ENCODE data around the gene FBXO42. TPM values are rescaled to one million over a fixed set of nuclear protein-coding genes. Genes with fewer than 3 reads are reported as not detected.
"Not testable (repeated sequence)": the region's sequence is repeated elsewhere in the genome, so short reads cannot be mapped to it uniquely, and the experiment has no call there.

FBXO42 gene
- total RNA-seq, 1 donor: 18.6 TPM

DNA sequence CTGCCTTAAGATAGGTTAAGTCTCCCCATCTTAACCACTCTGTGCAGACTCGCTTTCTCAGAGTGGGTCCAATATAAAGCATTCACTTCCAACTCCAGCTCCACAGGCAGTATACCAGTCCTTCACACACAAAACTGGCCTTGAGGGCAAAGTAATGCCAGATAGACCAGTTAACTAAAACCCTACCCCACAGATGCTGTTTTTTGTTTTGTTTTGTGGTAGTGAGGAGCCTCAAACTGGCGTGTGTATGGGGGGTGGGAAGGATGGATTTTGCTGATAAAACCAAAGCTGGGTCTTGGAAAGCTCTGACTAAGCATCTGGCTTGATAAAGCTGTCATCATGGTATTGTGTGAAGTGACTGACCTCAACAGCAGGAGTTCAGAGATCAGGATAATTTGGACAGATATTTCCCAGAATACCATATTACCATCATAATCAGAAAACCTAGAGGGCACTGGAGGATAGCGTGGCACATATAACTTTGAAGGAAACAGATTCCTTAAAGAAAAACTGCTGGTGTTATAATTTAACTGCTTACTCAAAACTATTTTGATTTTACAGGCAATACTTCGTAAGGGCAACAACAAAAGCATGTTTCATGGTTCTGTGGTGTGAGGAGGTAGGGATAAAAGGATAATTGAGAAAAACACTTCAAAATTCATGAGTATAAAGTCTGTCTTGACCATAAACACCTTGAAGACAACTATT, 85.7 kb downstream of the FBXO42 start:
- peak; percentile 71 for DNase-seq (ENCODE audit: low read depth)
- no peak overlapping the region for H3K4me3 ChIP-seq (ENCODE audit: low read depth, low read length)
- TF ChIP-seq, protein P1, sequence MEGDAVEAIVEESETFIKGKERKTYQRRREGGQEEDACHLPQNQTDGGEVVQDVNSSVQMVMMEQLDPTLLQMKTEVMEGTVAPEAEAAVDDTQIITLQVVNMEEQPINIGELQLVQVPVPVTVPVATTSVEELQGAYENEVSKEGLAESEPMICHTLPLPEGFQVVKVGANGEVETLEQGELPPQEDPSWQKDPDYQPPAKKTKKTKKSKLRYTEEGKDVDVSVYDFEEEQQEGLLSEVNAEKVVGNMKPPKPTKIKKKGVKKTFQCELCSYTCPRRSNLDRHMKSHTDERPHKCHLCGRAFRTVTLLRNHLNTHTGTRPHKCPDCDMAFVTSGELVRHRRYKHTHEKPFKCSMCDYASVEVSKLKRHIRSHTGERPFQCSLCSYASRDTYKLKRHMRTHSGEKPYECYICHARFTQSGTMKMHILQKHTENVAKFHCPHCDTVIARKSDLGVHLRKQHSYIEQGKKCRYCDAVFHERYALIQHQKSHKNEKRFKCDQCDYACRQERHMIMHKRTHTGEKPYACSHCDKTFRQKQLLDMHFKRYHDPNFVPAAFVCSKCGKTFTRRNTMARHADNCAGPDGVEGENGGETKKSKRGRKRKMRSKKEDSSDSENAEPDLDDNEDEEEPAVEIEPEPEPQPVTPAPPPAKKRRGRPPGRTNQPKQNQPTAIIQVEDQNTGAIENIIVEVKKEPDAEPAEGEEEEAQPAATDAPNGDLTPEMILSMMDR (IDR thresholded peaks at IDR 0.05; ENCODE audit: insufficient read depth, low read length): no peak

DNA sequence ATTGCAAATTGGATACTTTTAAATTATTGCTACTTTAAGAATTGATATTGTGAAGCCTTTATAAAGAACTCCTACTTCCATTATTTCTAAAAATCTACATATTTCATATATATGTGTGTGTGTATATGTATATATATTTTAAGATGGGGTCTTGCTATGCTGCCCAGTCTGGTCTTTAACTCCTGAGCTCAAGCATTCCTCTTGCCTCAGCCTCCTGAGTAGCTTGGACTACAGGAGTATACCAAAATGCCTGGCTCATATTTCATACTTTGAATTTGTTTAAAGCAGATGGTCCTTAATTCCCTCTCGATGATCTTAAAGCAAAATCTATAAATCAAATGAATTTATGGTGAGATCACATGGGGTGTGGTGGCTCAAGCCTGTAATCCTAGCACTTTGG, 90.2 kb downstream of the FBXO42 start:
- TF ChIP-seq, protein P1 (IDR thresholded peaks at IDR 0.05; ENCODE audit: insufficient read depth, low read length): no peak
- DNase-seq (ENCODE audit: low read depth): no peak
- no peak overlapping the region for H3K4me3 ChIP-seq (ENCODE audit: low read depth, low read length)

DNA sequence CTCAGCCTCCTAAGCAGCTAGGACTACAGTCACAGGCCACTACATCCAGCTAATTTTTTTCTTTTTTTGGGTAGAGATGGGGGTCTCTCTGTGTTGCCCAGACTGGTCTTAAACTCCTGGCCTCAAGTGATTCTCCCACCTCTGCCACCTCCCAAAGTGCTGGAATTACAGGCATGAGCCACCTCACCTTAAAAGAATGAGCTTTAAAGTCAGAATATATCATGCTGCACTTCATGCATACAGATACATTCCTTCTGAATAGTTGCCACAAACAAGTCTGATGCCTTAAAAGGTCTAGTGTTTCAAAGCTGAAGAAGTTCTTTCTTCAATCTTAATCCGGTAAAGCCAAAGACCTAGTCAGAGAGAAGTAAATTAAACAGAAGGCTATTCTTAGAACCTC, 91.5 kb downstream of the FBXO42 start:
- TF ChIP-seq, protein P1 (IDR thresholded peaks at IDR 0.05; ENCODE audit: insufficient read depth, low read length): no peak
- no peak overlapping the region for H3K4me3 ChIP-seq (ENCODE audit: low read depth, low read length)
- DNase-seq (ENCODE audit: low read depth): peak; percentile 39

DNA sequence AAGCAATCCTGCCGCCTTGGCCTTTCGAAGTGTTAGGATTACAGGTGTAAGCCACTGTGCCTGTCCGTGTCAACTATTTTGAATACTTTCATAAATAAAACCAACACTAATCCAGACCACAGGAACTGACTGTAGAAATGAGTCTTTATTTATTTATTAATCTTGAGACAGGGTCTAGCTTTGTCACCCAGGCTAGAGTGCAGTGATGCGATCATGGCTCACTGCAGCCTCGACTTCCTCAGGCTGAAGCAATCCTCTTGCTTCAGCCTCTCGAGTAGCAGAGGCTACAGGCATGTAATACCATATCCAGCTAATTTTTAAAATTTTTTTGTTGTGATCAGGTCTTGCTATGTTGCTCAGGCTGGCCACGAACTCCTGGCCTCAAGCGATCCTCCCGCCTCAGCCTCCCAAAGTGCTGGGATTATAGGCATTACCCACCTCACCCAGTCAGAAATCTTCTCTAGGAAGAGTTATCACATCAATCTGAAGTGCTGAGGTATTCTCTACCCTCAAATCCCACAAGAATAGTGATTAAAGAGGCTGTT, 93.6 kb downstream of the FBXO42 start:
- TF ChIP-seq, protein P1 (IDR thresholded peaks at IDR 0.05; ENCODE audit: insufficient read depth, low read length): no peak
- DNase-seq (ENCODE audit: low read depth): no peak
- no peak overlapping the region for H3K4me3 ChIP-seq (ENCODE audit: low read depth, low read length)

DNA sequence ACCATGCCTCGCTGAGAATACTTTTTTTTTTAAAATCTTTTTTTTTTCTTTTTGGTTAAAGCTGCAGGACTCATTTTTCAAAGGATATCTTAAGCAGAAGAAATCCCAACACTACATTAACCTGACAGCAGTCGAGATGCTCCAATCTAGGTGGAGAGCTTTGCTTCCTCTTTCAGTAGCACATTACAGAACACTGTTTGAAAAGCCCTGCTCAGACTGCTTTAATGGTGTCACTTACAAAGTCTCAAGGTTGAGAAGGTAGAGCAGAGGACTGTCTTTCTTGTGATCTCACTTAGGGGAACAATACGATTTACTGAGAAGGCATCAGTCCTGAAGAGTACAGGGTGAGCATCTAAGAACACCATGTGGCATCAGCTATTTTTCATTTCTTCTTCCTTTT, 94.3 kb downstream of the FBXO42 start:
- TF ChIP-seq, protein P1 (IDR thresholded peaks at IDR 0.05; ENCODE audit: insufficient read depth, low read length): no peak

DNA sequence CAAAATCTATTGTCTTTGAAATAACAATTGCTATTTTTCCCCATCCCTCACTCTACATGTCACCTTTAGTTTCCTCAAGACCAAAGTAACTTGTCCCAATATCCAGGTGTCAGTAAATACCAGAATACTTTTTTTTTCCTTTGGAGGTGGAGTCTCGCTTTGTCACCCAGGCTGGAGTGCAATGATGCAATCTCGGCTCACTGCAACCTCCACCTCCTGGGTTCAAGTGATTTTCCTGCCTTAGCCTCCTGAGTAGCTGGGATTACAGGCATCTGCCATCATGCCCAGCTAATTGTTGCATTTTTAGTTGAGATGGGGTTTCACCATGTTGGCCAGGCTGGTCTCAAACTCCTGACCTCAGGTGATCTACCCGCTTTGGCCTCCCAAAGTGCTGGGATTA, 94.7 kb downstream of the FBXO42 start:
- not testable (repeated sequence) for H3K4me3 ChIP-seq (ENCODE audit: low read depth, low read length); DNase-seq (ENCODE audit: low read depth)

More for the DNA sequence above, 94.3 kb downstream of the FBXO42 start:
- no peak for DNase-seq (ENCODE audit: low read depth)
- H3K4me3 ChIP-seq (ENCODE audit: low read depth, low read length): no peak overlapping the region

DNA sequence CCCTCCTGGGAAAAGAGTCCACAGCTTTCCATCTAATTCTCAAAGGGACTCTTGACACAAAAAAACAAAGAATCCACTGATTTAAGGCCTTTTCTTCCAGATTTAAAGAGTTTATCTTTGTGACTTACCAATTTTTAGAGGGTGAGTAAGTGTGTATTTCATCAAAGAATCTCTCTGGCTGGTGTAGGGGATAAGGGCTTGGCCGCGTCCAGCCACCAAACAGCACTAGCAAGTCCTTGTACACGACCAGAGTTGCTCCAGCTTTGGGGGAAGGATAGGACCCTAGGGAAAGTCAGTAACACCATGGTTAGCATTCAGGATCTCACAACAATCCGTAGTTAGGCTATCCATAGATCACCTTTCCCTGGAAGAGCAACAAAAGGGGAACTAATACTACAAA, 95.8 kb downstream of the FBXO42 start:
- TF ChIP-seq, protein P1 (IDR thresholded peaks at IDR 0.05; ENCODE audit: insufficient read depth, low read length): no peak
- no peak overlapping the region for H3K4me3 ChIP-seq (ENCODE audit: low read depth, low read length)
- no peak for DNase-seq (ENCODE audit: low read depth)

Data from fibroblast of the aortic adventitia (primary cell).